Measurements from ENCODE around the gene ACCS. TPM values are rescaled to one million over a fixed set of nuclear protein-coding genes. Genes with fewer than 3 reads are reported as not detected.

ACCS gene
- polyA plus RNA-seq, 10 donors, result 7.9 to 30.5 (median 15.1) TPM

GRCh38 chr11:44128729-44129128, 62.7 kb downstream of the ACCS start:
- DNase-seq, result no peak

DNA sequence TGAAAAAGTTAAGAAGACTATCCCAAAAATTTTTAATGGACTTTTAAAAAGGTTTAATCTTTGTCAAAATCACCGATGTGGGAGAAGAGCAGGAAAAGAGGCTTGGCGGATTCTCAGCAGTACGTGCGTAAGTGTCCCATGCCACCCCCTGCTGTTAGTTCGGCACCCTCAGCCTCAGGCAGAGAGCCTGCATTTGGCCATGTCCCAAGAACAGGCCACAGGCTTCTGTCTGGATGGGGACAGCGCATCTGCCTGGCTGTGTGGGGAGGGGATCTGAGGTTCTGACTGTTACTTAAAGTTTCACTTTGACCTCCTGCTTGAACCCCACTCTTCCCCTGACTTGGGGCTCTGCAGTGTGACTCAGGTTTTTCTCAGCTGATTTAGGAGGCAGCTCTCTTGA, 64.7 kb downstream of the ACCS start:
- no peak for DNase-seq

DNA sequence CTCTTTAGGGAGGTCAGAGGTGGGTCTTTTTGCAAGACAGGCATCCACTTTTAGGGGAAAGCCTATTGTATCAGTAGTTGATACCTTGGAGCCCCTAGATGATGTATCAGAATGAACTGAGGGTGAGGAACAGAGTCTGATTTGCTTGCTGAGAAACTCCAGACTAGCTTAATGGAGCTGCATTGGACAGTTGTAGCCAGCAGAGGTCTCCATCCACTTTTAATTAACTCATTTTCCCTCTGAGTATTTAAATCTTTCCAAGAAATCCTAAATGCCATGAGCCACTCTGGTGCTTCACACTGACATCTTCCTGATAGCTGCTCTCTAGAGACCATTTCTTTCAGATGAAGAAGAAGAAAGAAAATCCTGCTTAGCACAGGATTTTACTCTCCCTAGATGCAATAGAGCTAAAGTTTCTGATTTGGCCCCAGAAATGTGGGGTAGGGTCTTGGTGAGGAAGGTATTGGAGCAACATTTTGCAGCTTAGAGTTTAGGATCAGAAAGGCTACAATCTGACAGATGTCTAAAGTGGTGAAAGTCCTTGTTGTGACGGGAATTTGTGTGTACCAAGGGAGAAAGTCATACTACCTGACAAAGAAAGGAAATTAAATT, 67.4 kb downstream of the ACCS start:
- peak in 1 of 3 donors; percentile 64 for DNase-seq

Other genes with a start within 250 kb of the ACCS start
- 10 to 100 TPM; 19.0 to 24.7 (median 21.8) TPM for gene ALKBH3, start 185.4 kb upstream of the ACCS start, polyA plus RNA-seq (ENCODE audit: insufficient read length in 10 of 10)
- gene C11orf96, start 123.6 kb upstream of the ACCS start, polyA plus RNA-seq (ENCODE audit: insufficient read length in 10 of 10), result 10 to 100 TPM; 11.5 to 44.9 (median 20.1) TPM
- not detected for gene ACCSL, start 18.3 kb upstream of the ACCS start, polyA plus RNA-seq (ENCODE audit: insufficient read length in 10 of 10)
- gene EXT2, start 29.4 kb downstream of the ACCS start, polyA plus RNA-seq (ENCODE audit: insufficient read length in 10 of 10), result 10 to 100 TPM; 51.6 to 77.8 (median 54.0) TPM
- gene ALX4, start 243.9 kb downstream of the ACCS start, polyA plus RNA-seq (ENCODE audit: insufficient read length in 10 of 10), result 1 to 10 TPM; 1.3 to 3.4 (median 2.2) TPM

Data from muscle of back (tissue), 11 donors.